ENCODE measurements around the gene JARID2. TPM values are rescaled to one million over a fixed set of nuclear protein-coding genes. Genes with fewer than 3 reads are reported as not detected.

Gene JARID2
- total and polyA plus RNA-seq, 9 of the 15 experiments (the other 6 are each of a cell fraction or from before 2014, with no cell fraction given) = 5.0 to 29.0 (median 15.6) TPM

DNA sequence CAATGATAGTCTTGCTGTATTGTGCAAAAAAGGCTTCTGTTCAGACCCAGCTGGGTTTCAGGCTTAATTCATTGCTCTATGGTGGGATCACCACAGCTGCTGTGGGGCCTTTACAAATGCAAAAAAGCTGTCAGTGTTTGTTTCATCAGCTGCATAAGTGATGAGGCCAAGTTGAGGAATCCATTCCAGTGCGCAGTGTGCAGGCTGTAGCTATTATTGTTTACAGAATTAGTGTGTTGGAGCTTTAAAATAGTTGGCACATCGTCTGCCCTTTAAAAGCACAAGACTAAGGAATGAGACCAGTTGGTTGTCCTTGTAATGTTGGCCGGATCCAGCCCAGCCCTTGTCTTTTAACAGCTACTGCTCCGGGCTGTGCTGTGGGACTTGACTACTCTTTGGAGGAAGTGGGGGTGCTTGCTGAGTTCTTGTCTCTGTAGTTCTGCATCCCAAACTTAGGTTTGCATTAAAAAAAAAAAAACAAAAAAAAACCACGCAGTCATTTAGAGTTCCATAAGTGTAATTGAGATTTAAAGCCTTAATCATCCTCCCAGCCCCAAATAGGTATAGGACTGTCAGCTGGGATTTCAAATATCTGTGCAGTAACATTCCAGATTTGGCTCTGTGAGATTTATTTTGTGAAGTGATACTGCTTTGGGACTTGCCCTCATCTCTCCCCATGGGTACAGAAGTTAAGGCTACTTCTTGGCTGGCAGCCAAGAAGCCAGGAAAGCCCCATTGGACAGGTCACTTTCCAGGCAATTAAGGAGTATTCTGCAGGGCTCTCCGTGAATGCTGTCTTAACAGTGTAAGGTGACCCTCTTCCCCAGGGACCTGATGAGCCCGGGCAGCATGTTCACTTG lies 19.3 kb downstream of the JARID2 start:
- peaks cover 62% of the 10 kb centered on the region for H4K20me1 ChIP-seq (replicated peaks; ENCODE audit: control insufficient read depth, insufficient read depth, low read length)
- no peak for TF ChIP-seq KLF13 (tag; IDR thresholded peaks at IDR 0.05; ENCODE audit: borderline replicate concordance, low read depth)
- no peak for TF ChIP-seq KLF10 (CRISPR knock-in tag; IDR thresholded peaks at IDR 0.05)
- no peak for TF ChIP-seq NONO (IDR thresholded peaks at IDR 0.05; ENCODE audit: low read depth in 2 of 2, low read length in 1 of 2)
- TF ChIP-seq MEIS2 (IDR thresholded peaks at IDR 0.05; ENCODE audit: partially characterized antibody) = no peak
- no peak for TF ChIP-seq ZBTB8A (IDR thresholded peaks at IDR 0.05; ENCODE audit: partially characterized antibody)
- TF ChIP-seq CBX5 (IDR thresholded peaks at IDR 0.05; ENCODE audit: borderline replicate concordance, low read depth) = no peak
- TF ChIP-seq TEAD4 (IDR thresholded peaks at IDR 0.05; ENCODE audit: low read length) = no peak; the same call in 1 of the 2 replicates
- TF ChIP-seq TEAD4 (CRISPR knock-in tag; IDR thresholded peaks at IDR 0.05; ENCODE audit: borderline replicate concordance) = no peak
- no peak for TF ChIP-seq SMC3 (conservative IDR thresholded peaks at IDR 0.05; ENCODE audit: insufficient read depth, low read depth, low read length)
- TF ChIP-seq, protein P1, sequence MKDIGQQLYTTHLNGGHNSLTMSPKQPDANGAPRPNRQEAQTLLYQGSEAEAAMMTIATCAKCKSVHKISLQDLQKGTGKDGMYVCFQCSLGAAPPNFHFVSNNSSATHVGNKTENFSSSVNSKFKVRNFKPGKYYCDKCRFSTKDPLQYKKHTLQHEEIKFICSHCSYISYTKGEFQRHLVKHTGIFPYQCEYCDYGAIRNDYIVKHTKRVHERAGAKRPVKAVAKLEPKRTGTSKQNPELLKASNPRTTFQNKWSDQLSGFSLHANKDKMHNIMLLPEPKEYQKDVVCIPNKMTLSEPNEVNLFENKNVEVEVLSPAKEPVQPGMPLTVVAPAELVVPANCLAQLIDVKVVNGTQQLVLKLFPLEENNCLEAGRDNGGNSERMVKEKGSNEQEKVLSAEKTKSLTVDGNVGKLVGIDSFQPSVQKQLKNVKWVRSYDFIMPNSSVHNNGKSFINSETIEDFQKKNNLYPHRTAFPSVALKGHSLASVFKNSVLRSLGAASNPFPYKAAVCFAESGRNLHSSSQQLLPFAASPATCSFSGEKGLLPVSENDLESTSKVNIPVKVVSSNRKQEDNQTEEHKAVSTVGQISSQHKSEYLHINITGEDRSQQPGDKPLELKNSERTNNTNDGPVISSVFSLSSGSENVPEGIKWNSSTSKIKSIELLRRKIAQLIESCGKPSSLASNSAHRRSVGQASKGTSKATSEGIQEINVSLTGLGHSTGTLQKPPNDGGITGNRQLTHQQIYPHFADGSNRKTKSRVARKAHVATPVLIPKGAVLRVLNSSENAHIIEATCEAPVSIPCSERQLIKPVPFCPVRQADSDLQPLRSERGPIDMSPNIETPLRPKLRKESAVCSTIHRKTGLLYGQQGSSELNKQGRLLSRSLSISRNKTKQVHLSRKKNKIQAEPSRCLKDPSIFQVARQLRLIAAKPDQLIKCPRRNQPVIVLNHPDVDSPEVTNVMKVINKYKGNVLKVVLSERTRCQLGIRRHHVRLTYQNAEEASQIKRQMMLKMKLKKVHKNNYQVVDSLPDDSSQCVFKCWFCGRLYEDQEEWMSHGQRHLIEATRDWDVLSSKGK (CRISPR knock-in tag; IDR thresholded peaks at IDR 0.05) = no peak
- TF ChIP-seq, protein P2, sequence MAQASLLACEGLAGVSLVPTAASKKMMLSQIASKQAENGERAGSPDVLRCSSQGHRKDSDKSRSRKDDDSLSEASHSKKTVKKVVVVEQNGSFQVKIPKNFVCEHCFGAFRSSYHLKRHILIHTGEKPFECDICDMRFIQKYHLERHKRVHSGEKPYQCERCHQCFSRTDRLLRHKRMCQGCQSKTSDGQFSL (CRISPR knock-in tag; IDR thresholded peaks at IDR 0.05) = peak; percentile 51; the same call in 1 of the 2 replicates
- TF ChIP-seq, protein P2 (tag; IDR thresholded peaks at IDR 0.05) = no peak
- TF ChIP-seq PHTF2 (CRISPR knock-in tag; IDR thresholded peaks at IDR 0.05) = no peak
- TF ChIP-seq, protein P3, sequence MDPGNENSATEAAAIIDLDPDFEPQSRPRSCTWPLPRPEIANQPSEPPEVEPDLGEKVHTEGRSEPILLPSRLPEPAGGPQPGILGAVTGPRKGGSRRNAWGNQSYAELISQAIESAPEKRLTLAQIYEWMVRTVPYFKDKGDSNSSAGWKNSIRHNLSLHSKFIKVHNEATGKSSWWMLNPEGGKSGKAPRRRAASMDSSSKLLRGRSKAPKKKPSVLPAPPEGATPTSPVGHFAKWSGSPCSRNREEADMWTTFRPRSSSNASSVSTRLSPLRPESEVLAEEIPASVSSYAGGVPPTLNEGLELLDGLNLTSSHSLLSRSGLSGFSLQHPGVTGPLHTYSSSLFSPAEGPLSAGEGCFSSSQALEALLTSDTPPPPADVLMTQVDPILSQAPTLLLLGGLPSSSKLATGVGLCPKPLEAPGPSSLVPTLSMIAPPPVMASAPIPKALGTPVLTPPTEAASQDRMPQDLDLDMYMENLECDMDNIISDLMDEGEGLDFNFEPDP (CRISPR knock-in tag; IDR thresholded peaks at IDR 0.05) = no peak
- no peak for TF ChIP-seq RBM15 (IDR thresholded peaks at IDR 0.05; ENCODE audit: insufficient read depth, low read length)

More for the DNA sequence above, 19.3 kb downstream of the JARID2 start:
- intact Hi-C loops (cut with micrococcal nuclease) = loop anchor here (2.0 kb wide), 1 partner anchor 14 kb away; no protein-coding TSS in a partner anchor
- Histone ChIP-seq H3K4me3 (no peak overlapping the region), H3K36me3 (ENCODE audit: control insufficient read depth, insufficient read depth, low read length) (no peaks in the 10 kb centered on the region; the same call in 2 of the 3 replicates), H3K4me1 (replicated peaks in 1 of 2; ENCODE audit: control insufficient read depth in 2 of 2, insufficient read depth in 2 of 2, low read length in 2 of 2) (peaks cover 39 to 70% of the 10 kb centered on the region in 2 experiments), H3K27me3 (ENCODE audit: control insufficient read depth in 2 of 2, insufficient read depth in 2 of 2, low read length in 2 of 2) (no peaks in the 10 kb centered on the region), H3K9ac (ENCODE audit: insufficient read depth in 1 of 2, low read depth in 2 of 2, low read length in 2 of 2) (peak overlapping the region in 1 of 2 experiments; percentile 39; a peak in 1 of 4 replicates), H3K9me1 (ENCODE audit: control insufficient read depth, insufficient read depth, low read length) (peaks cover 11% of the 10 kb centered on the region), H3K4me2 (ENCODE audit: insufficient read depth, low read length) (peak overlapping the region; percentile 59; the same call in 1 of the 2 replicates), H3K79me2 (ENCODE audit: control insufficient read depth, insufficient read depth, low read length) (peaks cover 98% of the 10 kb centered on the region), H2AFZ (ENCODE audit: low read depth, low read length) (no peak overlapping the region), H3K27ac (ENCODE audit: extremely low read depth, low read depth, low read length) (peak overlapping the region; percentile 56; the same call in 1 of the 3 replicates), H3K9me3 (replicated peaks; ENCODE audit: control insufficient read depth, insufficient read depth, low read depth, low read length) (no peaks in the 10 kb centered on the region)
- DNase-seq (ENCODE audit: extremely low read depth in 1 of 4, low spot score in 3 of 4) = peak; percentile 51 to 63 (median 56)
- in situ Hi-C loops (cut with MboI) = no loop called here
- BruUV-seq (replicated peaks) = no TSS peak
- CTCF ChIA-PET (ENCODE audit: low intra/inter-chr PET ratio) = no interaction called here
- 58% methylated on average over 7 of the region's 7 CpGs for WGBS (ENCODE audit: insufficient coverage, low coverage, missing lambda C conversion rate)
- peak; percentile 40 for FAIRE-seq
- POLR2A ChIA-PET = interaction anchor here (0.6 to 6.5 kb wide), 15 partner anchors 9 to 554 kb away, joined by 3 to 65 read pairs (median 4); no protein-coding TSS in a partner anchor
- peak; percentile 31 for ATAC-seq

All from K562 (cell line).